IMR-90 (cell line): ENCODE results near the gene DUSP7. TPM values are rescaled to one million over a fixed set of nuclear protein-coding genes. Genes with fewer than 3 reads are reported as not detected.

Experiments used
- ATAC-seq: fragments of 200-7000 bp; cut with Tn5 transposase; 2 replicates; pipeline ENCODE4 v1.9.1; 2020; ENCODE audit warnings: low read depth, mild to moderate bottlenecking, moderate library complexity
- BruUV-seq: library from RNA; stranded (reverse); fragments of 400-500 nt; replicated peaks from 2 replicates; lab custom pipeline; 2021; lab: Mats Ljungman, UMichigan
- CTCF ChIA-PET: fragments of 300-600 bp; formaldehyde crosslinking; extraction: SDS; loops from one replicate; lab custom pipeline; 2021; ENCODE audit warnings: antibody characterized with exemption; lab: Yijun Ruan, JAX
- POLR2A ChIA-PET: fragments of 300-600 bp; sonication (Branson Sonifier 250); formaldehyde crosslinking; loops from one replicate; lab custom pipeline; 2022; ENCODE audit warnings: antibody characterized with exemption; ENCODE audit not compliant: unreplicated experiment; lab: Charles Lee
- DNase-seq: peaks from one replicate; pipeline ENCODE4 v3.0.0; 2013
- H2AFZ ChIP-seq: replicated peaks from 2 replicates; pipeline ENCODE3; 2013; ENCODE audit warnings: low read length, mild to moderate bottlenecking; ENCODE audit not compliant: poor library complexity
- H2AK5ac ChIP-seq: 2 replicates; pipeline ENCODE4 v1.6.1; 2013; ENCODE audit warnings: low read depth, low read length, inconsistent platforms
- H2AK9ac ChIP-seq: replicated peaks from 2 replicates; pipeline ENCODE3; 2013; ENCODE audit warnings: mild to moderate bottlenecking, low read depth, low read length, moderate library complexity; ENCODE audit not compliant: poor library complexity
- H2BK120ac ChIP-seq: 2 replicates; pipeline ENCODE4 v1.6.1; 2013; ENCODE audit warnings: low read depth, low read length, inconsistent platforms
- H2BK15ac ChIP-seq: 3 replicates; pipeline ENCODE4 v1.6.1; 2013; ENCODE audit warnings: low read depth, low read length, inconsistent platforms
- H2BK20ac ChIP-seq: 2 replicates; pipeline ENCODE4 v1.6.1; 2013; ENCODE audit warnings: low read depth, mild to moderate bottlenecking, inconsistent platforms, low read length, moderate library complexity
- H2BK5ac ChIP-seq: 2 replicates; pipeline ENCODE4 v1.6.1; 2013; ENCODE audit warnings: mild to moderate bottlenecking, low read depth, low read length, inconsistent platforms; ENCODE audit not compliant: poor library complexity, severe bottlenecking
- H3K14ac ChIP-seq: replicated peaks from 2 replicates; pipeline ENCODE4 v1.6.1; 2013; ENCODE audit warnings: low read depth, low read length, inconsistent platforms
- H3K18ac ChIP-seq: 2 replicates; pipeline ENCODE4 v1.6.1; 2013; ENCODE audit warnings: low read depth, low read length, control low read depth
- H3K23ac ChIP-seq: 2 replicates; pipeline ENCODE4 v1.6.1; 2013; ENCODE audit warnings: low read depth, low read length, inconsistent platforms
- H3K27ac ChIP-seq: 2 replicates; pipeline ENCODE4 v1.5.1; 2013; ENCODE audit warnings: mild to moderate bottlenecking, control low read depth, low read length; ENCODE audit not compliant: insufficient read depth
- H3K27me3 ChIP-seq: 2 replicates; pipeline ENCODE4 v1.6.1; 2013; ENCODE audit warnings: low read length; ENCODE audit not compliant: control insufficient read depth, insufficient read depth
- H3K36me3 ChIP-seq: 2 replicates; pipeline ENCODE4 v1.6.1; 2013; ENCODE audit warnings: low read length, mixed read lengths; ENCODE audit not compliant: control insufficient read depth, insufficient read depth
- H3K4ac ChIP-seq: 2 replicates; pipeline ENCODE4 v1.6.1; 2013; ENCODE audit warnings: low read depth, low read length, inconsistent platforms
- H3K4me1 ChIP-seq: 2 replicates; pipeline ENCODE4 v1.6.1; 2013; ENCODE audit warnings: low read length, mixed read lengths; ENCODE audit not compliant: control insufficient read depth, insufficient read depth
- H3K4me2 ChIP-seq: 2 replicates; pipeline ENCODE4 v1.6.1; 2013; ENCODE audit warnings: low read depth, mild to moderate bottlenecking, control low read depth, low read length, moderate library complexity
- H3K4me3 ChIP-seq: 2 replicates; pipeline ENCODE4 v1.5.1; 2013; ENCODE audit warnings: low read depth, mild to moderate bottlenecking, control low read depth, low read length, moderate library complexity; ENCODE audit not compliant: insufficient read depth
- H3K56ac ChIP-seq: 2 replicates; pipeline ENCODE4 v1.6.1; 2013; ENCODE audit warnings: low read length, inconsistent platforms; ENCODE audit not compliant: insufficient read depth; ENCODE audit errors: extremely low read depth
- H3K79me1 ChIP-seq, 2 experiments: 2 replicates each; pipeline ENCODE4 v1.6.1; 2013; ENCODE audit warnings: low read length in 2 of 2, inconsistent platforms in 1 of 2, low read depth in 1 of 2
- H3K9ac ChIP-seq: 2 replicates; pipeline ENCODE4 v1.6.1; 2013; ENCODE audit warnings: low read depth, low read length, control low read depth
- H3K9me1 ChIP-seq: 2 replicates; pipeline ENCODE4 v1.6.1; 2013; ENCODE audit warnings: low read length, inconsistent platforms; ENCODE audit not compliant: insufficient read depth
- H3K9me3 ChIP-seq: 2 replicates; pipeline ENCODE4 v1.6.1; 2013; ENCODE audit warnings: low read length; ENCODE audit not compliant: control insufficient read depth, insufficient read depth
- H4K20me1 ChIP-seq: 2 replicates; pipeline ENCODE4 v1.6.1; 2013; ENCODE audit warnings: low read length, inconsistent platforms; ENCODE audit not compliant: insufficient read depth
- H4K5ac ChIP-seq: 2 replicates; pipeline ENCODE4 v1.6.1; 2013; ENCODE audit warnings: mild to moderate bottlenecking, low read depth, low read length, control low read depth
- H4K8ac ChIP-seq, 2 experiments: 2 replicates each; pipeline ENCODE4 v1.6.1; 2013; ENCODE audit warnings: low read depth in 2 of 2, low read length in 2 of 2, control low read depth in 1 of 2, inconsistent platforms in 1 of 2
- H4K91ac ChIP-seq: 2 replicates; pipeline ENCODE4 v1.6.1; 2013; ENCODE audit warnings: low read depth, low read length, inconsistent platforms; ENCODE audit not compliant: insufficient read depth
- BHLHE40 ChIP-seq: fragments of 150-350 bp; IDR thresholded peaks from 2 replicates; pipeline ENCODE4 v1.6.1; 2016; ENCODE audit warnings: mild to moderate bottlenecking, low read depth, low read length
- ELK1 ChIP-seq: fragments of 150-350 bp; IDR thresholded peaks from 2 replicates; pipeline ENCODE4 v1.6.1; 2016; ENCODE audit warnings: low read depth, mild to moderate bottlenecking, low read length, moderate library complexity, borderline replicate concordance
- MAFK ChIP-seq: IDR thresholded peaks from 2 replicates; pipeline ENCODE4 v1.6.1; 2012; ENCODE audit warnings: low read depth, low read length, improper control_type of control experiment
- MAZ ChIP-seq: IDR thresholded peaks from 2 replicates; pipeline ENCODE4 v1.6.1; 2012; ENCODE audit warnings: low read depth, mild to moderate bottlenecking, low read length, improper control_type of control experiment, moderate library complexity, borderline replicate concordance
- POLR2A ChIP-seq: IDR thresholded peaks from 2 replicates; pipeline ENCODE4 v1.6.1; 2012; ENCODE audit warnings: mild to moderate bottlenecking, low read depth, low read length
- RAD21 ChIP-seq: IDR thresholded peaks from 2 replicates; pipeline ENCODE4 v1.6.1; 2012; ENCODE audit warnings: low read length, improper control_type of control experiment
- USF2 ChIP-seq: fragments of 150-350 bp; IDR thresholded peaks from 2 replicates; pipeline ENCODE4 v1.6.1; 2017; ENCODE audit warnings: mild to moderate bottlenecking, antibody characterized with exemption, low read length, low read depth
- WGBS, 2 experiments: methylation state at CpG; one replicate each; pipeline versions ENCODE4 v1.1.5 to v1.1.7; 2013; ENCODE audit warnings: missing lambda C conversion rate in 2 of 2; ENCODE audit not compliant: insufficient read length in 1 of 2; ENCODE audit errors: extremely low coverage in 2 of 2; 5-methylcytosine and 5-hydroxymethylcytosine counted together
- dilution Hi-C: fragments of 300-500 bp; cut with HindIII; formaldehyde crosslinking; loops from one replicate; pipeline ENCODE4 v1.14.3; 2018; ENCODE audit warnings: low sequenced_read_pairs; ENCODE audit not compliant: unreplicated experiment
- in situ Hi-C: fragments of 300-500 bp; cut with MboI; formaldehyde crosslinking; loops from 3 replicates; pipeline ENCODE4 v1.14.3; 2019; ENCODE audit warnings: low sequenced_read_pairs, inconsistent platforms, mixed read lengths
- intact Hi-C: fragments of 100-400 bp; cut with micrococcal nuclease; formaldehyde crosslinking; loops from 2 replicates; pipeline ENCODE4 v1.10.0; 2022
- polyA plus RNA-seq, 3 experiments: library from polyadenylated mRNA; depleted of rRNA; stranded (reverse); fragments of >200 nt; gene quantifications; 2 replicates each; pipeline ENCODE4 v1.2.3, GENCODE V29; 2012; ENCODE audit warnings: low replicate concordance in 1 of 3
- total RNA-seq: library from RNA; depleted of rRNA; stranded (reverse); fragments of >200 nt; gene quantifications from 2 replicates; pipeline ENCODE4 v1.2.3, GENCODE V29; 2012
- TF ChIP-seq, protein P1 (sequence below): conservative IDR thresholded peaks from 2 replicates; pipeline ENCODE4 v1.5.1; 2012; ENCODE audit warnings: mild to moderate bottlenecking, low read depth, low read length, improper control_type of control experiment

DUSP7 gene
- total and polyA plus RNA-seq, 2 of the 4 experiments (the other 2 are of a cell fraction): 9.3 to 24.0 TPM

DNA sequence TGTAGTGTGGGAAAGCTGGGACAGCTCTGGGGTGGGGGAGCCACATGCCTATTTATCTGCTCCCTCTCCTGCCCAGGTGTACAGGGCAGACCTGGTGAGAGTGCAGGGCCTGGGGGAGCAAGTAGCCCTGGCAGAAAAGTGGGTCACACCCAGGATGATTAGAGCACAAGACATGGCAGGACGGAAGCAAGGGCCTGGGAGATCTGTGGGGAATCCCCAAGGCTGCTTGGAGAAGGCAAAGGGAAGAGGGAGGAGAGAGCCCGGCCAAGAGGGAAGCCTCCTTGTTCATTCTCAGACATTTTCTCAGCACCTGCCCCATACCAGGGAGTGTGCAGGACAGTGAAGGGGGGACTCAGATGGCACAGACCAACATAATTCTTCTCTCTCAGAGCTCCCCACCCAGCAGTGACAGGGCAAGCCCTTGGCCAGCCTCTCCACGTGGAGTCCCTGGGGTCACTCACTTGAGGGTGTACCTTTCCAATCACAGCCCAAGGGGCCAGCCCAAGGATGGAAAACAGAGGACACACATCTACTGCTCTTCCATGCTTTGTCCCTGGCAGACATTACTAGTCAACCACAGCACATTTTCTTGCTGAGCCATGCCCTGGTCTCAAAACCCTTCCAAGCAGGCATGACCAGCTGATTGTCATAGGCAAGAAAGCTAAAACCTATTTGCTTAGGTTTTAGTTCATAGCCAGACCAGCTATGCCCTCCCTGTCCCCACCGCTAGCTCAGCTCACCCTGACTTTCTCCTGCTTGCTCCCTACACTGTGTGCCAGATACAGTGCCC, 4.9 kb upstream of the DUSP7 start:
- H4K20me1 ChIP-seq: no peaks in the 10 kb centered on the region
- H3K4me3 ChIP-seq: no peak overlapping the region
- no peak overlapping the region for H3K23ac ChIP-seq
- ChIA-PET CTCF (no interaction called here), POLR2A (no interaction called here)
- H3K56ac ChIP-seq: no peak overlapping the region
- no peak overlapping the region for H3K27ac ChIP-seq
- no peak overlapping the region for H2BK15ac ChIP-seq
- H3K14ac ChIP-seq: no peak overlapping the region
- dilution Hi-C loops: no loop called here
- H3K27me3 ChIP-seq: no peaks in the 10 kb centered on the region
- H2BK20ac ChIP-seq: no peak overlapping the region
- peak overlapping the region; percentile 23; the same call in 1 of the 2 replicates for H2AK5ac ChIP-seq
- H3K36me3 ChIP-seq: no peaks in the 10 kb centered on the region
- no peak overlapping the region for H4K5ac ChIP-seq
- TF ChIP-seq USF2 (no peak), RAD21 (no peak), ELK1 (no peak), POLR2A (no peak), MAFK (peak; percentile 48), MAZ (no peak), BHLHE40 (no peak)
- TF ChIP-seq, protein P1, sequence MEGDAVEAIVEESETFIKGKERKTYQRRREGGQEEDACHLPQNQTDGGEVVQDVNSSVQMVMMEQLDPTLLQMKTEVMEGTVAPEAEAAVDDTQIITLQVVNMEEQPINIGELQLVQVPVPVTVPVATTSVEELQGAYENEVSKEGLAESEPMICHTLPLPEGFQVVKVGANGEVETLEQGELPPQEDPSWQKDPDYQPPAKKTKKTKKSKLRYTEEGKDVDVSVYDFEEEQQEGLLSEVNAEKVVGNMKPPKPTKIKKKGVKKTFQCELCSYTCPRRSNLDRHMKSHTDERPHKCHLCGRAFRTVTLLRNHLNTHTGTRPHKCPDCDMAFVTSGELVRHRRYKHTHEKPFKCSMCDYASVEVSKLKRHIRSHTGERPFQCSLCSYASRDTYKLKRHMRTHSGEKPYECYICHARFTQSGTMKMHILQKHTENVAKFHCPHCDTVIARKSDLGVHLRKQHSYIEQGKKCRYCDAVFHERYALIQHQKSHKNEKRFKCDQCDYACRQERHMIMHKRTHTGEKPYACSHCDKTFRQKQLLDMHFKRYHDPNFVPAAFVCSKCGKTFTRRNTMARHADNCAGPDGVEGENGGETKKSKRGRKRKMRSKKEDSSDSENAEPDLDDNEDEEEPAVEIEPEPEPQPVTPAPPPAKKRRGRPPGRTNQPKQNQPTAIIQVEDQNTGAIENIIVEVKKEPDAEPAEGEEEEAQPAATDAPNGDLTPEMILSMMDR: no peak
- intact Hi-C loops: no loop called here
- no peak overlapping the region for H2AFZ ChIP-seq
- BruUV-seq: no TSS peak
- in situ Hi-C loops: no loop called here
- no peak overlapping the region for H3K4ac ChIP-seq
- peaks cover 0 to 6% of the 10 kb centered on the region in 2 experiments; a peak in 2 of 4 replicates for H3K79me1 ChIP-seq
- H4K8ac ChIP-seq: no peak overlapping the region
- 100% methylated on average over 1 of the region's 4 CpGs; no CpG with 5 or more reads in 1 of the 2 experiments for WGBS, 2 experiments
- H3K4me1 ChIP-seq: peaks cover 10% of the 10 kb centered on the region
- H2BK120ac ChIP-seq: no peak overlapping the region
- no peak overlapping the region for H3K4me2 ChIP-seq
- ATAC-seq (no peak), DNase-seq (no peak)
- H3K9me1 ChIP-seq: 0 out of 2 replicates have a peak, but pooled peaks cover 5% of the 10 kb centered on the region
- no peaks in the 10 kb centered on the region for H3K9me3 ChIP-seq
- no peak overlapping the region for H2BK5ac ChIP-seq
- H2AK9ac ChIP-seq: peak overlapping the region; percentile 20
- H3K9ac ChIP-seq: no peak overlapping the region
- no peak overlapping the region for H4K91ac ChIP-seq
- no peak overlapping the region for H3K18ac ChIP-seq
